K562 (cell line): ENCODE results near the gene FKBP7. TPM values are rescaled to one million over a fixed set of nuclear protein-coding genes. Genes with fewer than 3 reads are reported as not detected.

Experiments
- ETV6 ChIP-seq, 3 experiments: fragments of 150-350 bp in 1 of 3; sonication (generic) in 1 of 3; formaldehyde crosslinking in 1 of 3; IDR thresholded peaks; 2 replicates each; pipeline versions ENCODE4 v1.6.1 to v1.8.0; 2014 to 2022; ENCODE audit warnings: borderline replicate concordance in 2 of 3, low read depth in 2 of 3, antibody characterized with exemption in 1 of 3, low read length in 1 of 3, mild to moderate bottlenecking in 1 of 3, missing genetic modification reagents in 1 of 3
- GABPA ChIP-seq: fragments of 200-800 bp; sonication (Bioruptor generic); conservative IDR thresholded peaks from 2 replicates; pipeline ENCODE4 v1.6.1; 2016; ENCODE audit warnings: low read depth, missing genetic modification characterization, missing compliant biosample characterization
- GTF2B ChIP-seq: IDR thresholded peaks from 2 replicates; pipeline ENCODE4 v1.6.1; 2011; ENCODE audit not compliant: insufficient read length; ENCODE audit errors: extremely low read depth
- HNRNPUL1 ChIP-seq: fragments of 200-400 bp; formaldehyde crosslinking; IDR thresholded peaks from 2 replicates; pipeline ENCODE4 v1.6.1; 2017; ENCODE audit warnings: low read length
- MLX ChIP-seq, 2 experiments: fragments of 450-650 bp in 1 of 2; sonication (generic) in 1 of 2; formaldehyde crosslinking; conservative IDR thresholded peaks; 2 replicates each; pipeline versions ENCODE4 v1.4.0 to v1.8.1; 2020 to 2022; ENCODE audit warnings: mild to moderate bottlenecking in 1 of 2, missing genetic modification reagents in 1 of 2
- PCBP2 ChIP-seq: fragments of 200-400 bp; formaldehyde crosslinking; IDR thresholded peaks from 2 replicates; pipeline ENCODE4 v1.6.1; 2018; ENCODE audit warnings: low read length, low read depth, mild to moderate bottlenecking, moderate library complexity; ENCODE audit not compliant: poor library complexity, severe bottlenecking
- RAD21 ChIP-seq, 2 experiments: fragments of 250-450 bp in 1 of 2; fragments of 450-650 bp in 1 of 2; sonication (Bioruptor Pico) in 1 of 2; formaldehyde crosslinking in 1 of 2; IDR thresholded peaks in 1 of 2; conservative IDR thresholded peaks in 1 of 2; 2 replicates each; pipeline versions ENCODE4 v1.4.0 to v1.8.0; 2020 to 2022; ENCODE audit warnings: mild to moderate bottlenecking in 2 of 2, moderate library complexity in 1 of 2
- RBM25 ChIP-seq: fragments of 200-400 bp; formaldehyde crosslinking; IDR thresholded peaks from 2 replicates; pipeline ENCODE4 v1.6.1; 2018; ENCODE audit warnings: low read length, low read depth, moderate library complexity; ENCODE audit not compliant: severe bottlenecking
- SRSF1 ChIP-seq: fragments of 200-400 bp; formaldehyde crosslinking; IDR thresholded peaks from 2 replicates; pipeline ENCODE4 v1.6.1; 2017; ENCODE audit warnings: mild to moderate bottlenecking, low read depth, low read length, moderate library complexity
- STAG1 ChIP-seq: sonication (generic); formaldehyde crosslinking; IDR thresholded peaks from 2 replicates; pipeline ENCODE4 v1.5.0; 2020; ENCODE audit warnings: missing genetic modification reagents, borderline replicate concordance
- THAP7 ChIP-seq: fragments of 250-450 bp; sonication (Bioruptor Pico); IDR thresholded peaks from 2 replicates; pipeline ENCODE4 v1.5.0; 2021
- ZNF146 ChIP-seq: IDR thresholded peaks from one replicate; pipeline ENCODE4 v1.6.1; 2018; ENCODE audit warnings: missing compliant biosample characterization; ENCODE audit not compliant: unreplicated experiment
- ZNF24 ChIP-seq: fragments of 450-650 bp; IDR thresholded peaks from 2 replicates; pipeline ENCODE4 v1.6.1; 2016
- polyA plus RNA-seq, 8 experiments: library from polyadenylated mRNA; depleted of rRNA in 4 of 8; stranded (reverse) in 5 of 8; unstranded in 3 of 8; fragments of >200 nt; fragmentation: Nextera tagmentation in 2 of 8; fragmentation: Illumina TruSeq in 1 of 8; extraction: Ambion mirVana in 2 of 8; extraction: Trizol in 1 of 8; gene quantifications; 2 replicates each; pipeline versions ENCODE4 v1.2.1 to v1.2.3, GENCODE V29; 2011 to 2014; ENCODE audit warnings: inconsistent platforms in 1 of 8, missing spikeins in 1 of 8
- total RNA-seq, 7 experiments: library from RNA; depleted of rRNA in 6 of 7; stranded (reverse); fragments of >200 nt in 6 of 7; fragmentation: Illumina TruSeq in 2 of 7; extraction: Trizol in 2 of 7; gene quantifications; 2 replicates each; pipeline versions ENCODE4 v1.2.1 to v1.2.3, GENCODE V29; 2011 to 2021; ENCODE audit warnings: low replicate concordance in 1 of 7

The FKBP7 gene
- total and polyA plus RNA-seq, 9 of the 15 experiments (the other 6 are each of a cell fraction or from before 2014, with no cell fraction given) = 6.1 to 23.2 (median 19.0) TPM

GRCh38 chr2:178476477-178476876 lies 1.9 kb downstream of the FKBP7 start (continued):
- no peak for TF ChIP-seq ETV6 (IDR thresholded peaks at IDR 0.05; ENCODE audit: borderline replicate concordance in 1 of 2, low read depth in 2 of 2, low read length in 1 of 2)
- no peak for TF ChIP-seq ETV6 (CRISPR knock-in tag; IDR thresholded peaks at IDR 0.05; ENCODE audit: borderline replicate concordance)
- no peak for TF ChIP-seq STAG1 (CRISPR knock-in tag)
- no peak for TF ChIP-seq GABPA (tag)
- no peak for TF ChIP-seq GTF2B
- TF ChIP-seq ZNF146 = peak; percentile 88
- TF ChIP-seq RAD21 (CRISPR knock-in tag; conservative IDR thresholded peaks at IDR 0.05 in 1 of 2, IDR thresholded peaks at IDR 0.05 in 1 of 2) = no peak
- 0 out of 2 replicates have a peak, but pooled peaks have one; percentile 22 for TF ChIP-seq ZNF24
- no peak for TF ChIP-seq SRSF1
- no peak for TF ChIP-seq PCBP2
- TF ChIP-seq HNRNPUL1 = no peak
- TF ChIP-seq MLX (CRISPR knock-in tag; conservative IDR thresholded peaks at IDR 0.05) = no peak
- TF ChIP-seq THAP7 (CRISPR knock-in tag) = no peak
- TF ChIP-seq RBM25 = peak; percentile 5
